NT2/D1 (cell line): ENCODE measurements around the gene MYO5B.

Experiments used
- YY1 ChIP-seq: IDR thresholded peaks from 2 replicates; pipeline ENCODE4 v1.6.1; 2011; ENCODE audit not compliant: insufficient read length, insufficient read depth
- ZNF274 ChIP-seq: IDR thresholded peaks from 2 replicates; pipeline ENCODE4 v1.6.1; 2011; ENCODE audit warnings: mild to moderate bottlenecking, low read depth, low read length

DNA sequence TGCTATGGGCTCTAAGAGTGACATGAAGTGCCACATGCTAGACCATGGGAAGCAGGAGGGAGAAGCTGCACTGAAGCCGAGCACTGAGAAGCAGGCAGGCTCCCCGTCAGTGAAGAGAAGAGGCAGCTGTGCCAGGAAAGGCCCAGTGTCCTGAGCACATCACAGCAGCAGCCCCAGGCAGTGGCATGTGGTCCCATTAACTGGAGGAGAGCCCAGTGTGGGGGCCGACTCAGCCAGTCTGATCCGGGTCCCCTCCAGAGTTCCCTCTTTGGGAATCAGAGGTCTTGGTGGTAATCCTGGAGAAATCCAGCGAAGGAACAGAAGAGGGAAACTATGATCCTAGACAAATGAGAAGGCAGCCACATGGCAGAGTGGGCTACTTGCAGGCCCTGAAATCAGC lies 284.9 kb downstream of the MYO5B start:
- TF ChIP-seq YY1: no peak
- no peak for TF ChIP-seq ZNF274
